Endothelial cell of umbilical vein (primary cell): Measurements from ENCODE around the gene CFTR. TPM values are rescaled to one million over a fixed set of nuclear protein-coding genes. Genes with fewer than 3 reads are reported as not detected.

Source experiments
- BruUV-seq: library from RNA; stranded (reverse); fragments of 400-500 nt; replicated peaks from 2 replicates; lab custom pipeline; 2021; lab: Mats Ljungman, UMichigan
- CTCF ChIA-PET: fragments of 300-600, 350-600 bp; sonication (Branson Sonifier 250); formaldehyde crosslinking; loops from one replicate; lab custom pipeline; 2021; ENCODE audit warnings: antibody characterized with exemption, inconsistent platforms; lab: Charles Lee
- POLR2A ChIA-PET: fragments of 300-600, 350-600 bp; sonication (Branson Sonifier 250); formaldehyde crosslinking; loops from one replicate; lab custom pipeline; 2021; ENCODE audit warnings: antibody characterized with exemption, inconsistent platforms; lab: Charles Lee
- DNase-seq: peaks from one replicate; pipeline ENCODE4 v3.0.0-alpha.2; 2011; ENCODE audit warnings: low read depth, low spot score
- FAIRE-seq: peaks from 2 replicates; lab custom pipeline; 2011; peaks lifted over from hg19 to GRCh38; lab: Jason Lieb, UNC
- H2AFZ ChIP-seq: 2 replicates; pipeline ENCODE4 v1.6.0; 2012; ENCODE audit warnings: low read depth, low read length, control low read depth, inconsistent platforms
- H3K27ac ChIP-seq: 2 replicates; pipeline ENCODE4 v1.5.1; 2011; ENCODE audit warnings: low read depth, mild to moderate bottlenecking, control low read depth, low read length, moderate library complexity; ENCODE audit not compliant: insufficient read depth
- H3K27me3 ChIP-seq, 2 experiments: 2 replicates each; pipeline versions ENCODE4 v1.6.0 to v1.6.1; 2011; ENCODE audit warnings: low read length in 2 of 2, mixed read lengths in 1 of 2; ENCODE audit not compliant: control insufficient read depth in 2 of 2, insufficient read depth in 2 of 2
- H3K36me3 ChIP-seq, 2 experiments: 2 replicates in 1 of 2; 3 replicates in 1 of 2; pipeline ENCODE4 v1.5.1; 2011; ENCODE audit warnings: low read length in 2 of 2, mild to moderate bottlenecking in 1 of 2, moderate library complexity in 1 of 2; ENCODE audit not compliant: control insufficient read depth in 2 of 2, insufficient read depth in 2 of 2; ENCODE audit errors: extremely low read depth in 1 of 2
- H3K4me1 ChIP-seq: 3 replicates; pipeline ENCODE4 v1.5.1; 2011; ENCODE audit warnings: mild to moderate bottlenecking, low read length; ENCODE audit not compliant: control insufficient read depth, insufficient read depth; ENCODE audit errors: extremely low read depth
- H3K4me2 ChIP-seq: 2 replicates; pipeline ENCODE4 v1.6.1; 2011; ENCODE audit warnings: low read length, control low read depth, mixed read lengths; ENCODE audit not compliant: insufficient read depth
- H3K4me3 ChIP-seq, 3 experiments: fragments of 200-600 bp in 1 of 3; sonication (generic), shearing (Covaris generic) in 1 of 3; replicated peaks in 1 of 3; 2 replicates each; pipeline ENCODE4 v1.5.1; 2011 to 2016; ENCODE audit warnings: control low read depth in 3 of 3, low read length in 3 of 3, mild to moderate bottlenecking in 2 of 3, inconsistent platforms in 1 of 3, low read depth in 1 of 3, moderate library complexity in 1 of 3; ENCODE audit not compliant: insufficient read depth in 1 of 3
- H3K79me2 ChIP-seq: 2 replicates; pipeline ENCODE4 v1.6.0; 2012; ENCODE audit warnings: low read length, inconsistent platforms; ENCODE audit not compliant: control insufficient read depth, insufficient read depth
- H3K9ac ChIP-seq: replicated peaks from 2 replicates; pipeline ENCODE3; 2011; ENCODE audit warnings: low read length, control low read depth; ENCODE audit not compliant: insufficient read depth; ENCODE audit errors: extremely low read depth
- H3K9me1 ChIP-seq: replicated peaks from 3 replicates; pipeline ENCODE4 v1.6.0; 2011; ENCODE audit warnings: mild to moderate bottlenecking, low read length; ENCODE audit not compliant: control insufficient read depth, insufficient read depth; ENCODE audit errors: extremely low read depth
- H3K9me3 ChIP-seq: replicated peaks from 2 replicates; pipeline ENCODE4 v1.5.1; 2012; ENCODE audit warnings: low read length, inconsistent platforms; ENCODE audit not compliant: control insufficient read depth, insufficient read depth
- H4K20me1 ChIP-seq: replicated peaks from 2 replicates; pipeline ENCODE3; 2011; ENCODE audit warnings: mild to moderate bottlenecking, low read length; ENCODE audit not compliant: control insufficient read depth, insufficient read depth; ENCODE audit errors: extremely low read depth
- CTCF ChIP-seq, 2 donors: IDR thresholded peaks; 1 replicate in 1 of 2; 2 replicates in 1 of 2; pipeline ENCODE4 v1.5.1; 2011; ENCODE audit warnings: low read length in 2 of 2, mild to moderate bottlenecking in 2 of 2, moderate library complexity in 2 of 2, control low read depth in 1 of 2, inconsistent platforms in 1 of 2, low read depth in 1 of 2; ENCODE audit not compliant: insufficient read depth in 1 of 2; ENCODE audit errors: extremely low read depth in 1 of 2
- EZH2 ChIP-seq: IDR thresholded peaks from 2 replicates; pipeline ENCODE4 v1.6.1; 2012; ENCODE audit warnings: borderline replicate concordance, low read depth, mild to moderate bottlenecking, moderate library complexity, low read length, inconsistent platforms; ENCODE audit not compliant: severe bottlenecking
- FOS ChIP-seq: IDR thresholded peaks from 2 replicates; pipeline ENCODE4 v1.6.1; 2011; ENCODE audit warnings: mild to moderate bottlenecking, low read length, moderate library complexity, borderline replicate concordance; ENCODE audit not compliant: insufficient read depth
- GATA2 ChIP-seq: IDR thresholded peaks from 2 replicates; pipeline ENCODE4 v1.7.0; 2011; ENCODE audit warnings: low read depth, mild to moderate bottlenecking, moderate library complexity, mixed read lengths, low read length; ENCODE audit not compliant: insufficient read length, insufficient read depth
- JUN ChIP-seq: IDR thresholded peaks from 2 replicates; pipeline ENCODE4 v1.6.1; 2011; ENCODE audit warnings: borderline replicate concordance, low read depth; ENCODE audit not compliant: insufficient read length, insufficient read depth
- MYC ChIP-seq: IDR thresholded peaks from one replicate; pipeline ENCODE4 v1.6.1; 2011; ENCODE audit warnings: mild to moderate bottlenecking, low read depth, low read length
- POLR2A ChIP-seq: IDR thresholded peaks from 2 replicates; pipeline ENCODE4 v1.6.1; 2012; ENCODE audit warnings: low read depth, mild to moderate bottlenecking, control low read depth, low read length
- dilution Hi-C: fragments of 300-500 bp; cut with MboI; formaldehyde crosslinking; loops from one replicate; pipeline ENCODE4 v1.15.0; 2019; ENCODE audit warnings: low sequenced_read_pairs; ENCODE audit not compliant: extremely low pct_ligation_motif_present
- intact Hi-C: fragments of 100-400 bp; cut with micrococcal nuclease; formaldehyde crosslinking; loops from one replicate; pipeline ENCODE4 v1.10.0; 2022
- polyA plus RNA-seq, 4 experiments: library from polyadenylated mRNA; depleted of rRNA in 3 of 4; stranded (reverse) in 3 of 4; unstranded in 1 of 4; fragments of >200 nt; gene quantifications; 2 replicates each; pipeline versions ENCODE4 v1.2.1 to v1.2.3, GENCODE V29; 2011 to 2012; ENCODE audit warnings: missing spikeins in 1 of 4
- total RNA-seq: library from RNA; stranded (reverse); gene quantifications from 2 replicates; pipeline ENCODE4 v1.2.3, GENCODE V29; 2021
- TF ChIP-seq, protein P1 (sequence below): IDR thresholded peaks from 2 replicates; pipeline ENCODE4 v1.6.1; 2011; ENCODE audit not compliant: insufficient read depth, insufficient read length

CFTR gene
- total and polyA plus RNA-seq, 2 donors (not counting 3 experiments of a cell fraction or from before 2014, with no cell fraction given): 0.03 TPM; not detected in 1

GRCh38 chr7:117704063-117704462 lies 224.2 kb downstream of the CFTR start:
- FAIRE-seq: no peak
- no peaks in the 10 kb centered on the region for H3K36me3 ChIP-seq
- POLR2A ChIA-PET: no interaction called here

More at GRCh38 chr7:117704063-117704462, 224.2 kb downstream of the CFTR start:
- CTCF ChIA-PET: no interaction called here
- H3K27ac ChIP-seq: no peak overlapping the region
- H4K20me1 ChIP-seq: no peaks in the 10 kb centered on the region
- no peaks in the 10 kb centered on the region for H3K4me1 ChIP-seq
- H2AFZ ChIP-seq: no peak overlapping the region
- no TSS peak for BruUV-seq
- H3K9me3 ChIP-seq: no peaks in the 10 kb centered on the region
- no peak for DNase-seq
- H3K4me2 ChIP-seq: no peak overlapping the region
- H3K9me1 ChIP-seq: no peaks in the 10 kb centered on the region
- dilution Hi-C loops (no loop called here), intact Hi-C loops (no loop called here)
- H3K79me2 ChIP-seq: no peaks in the 10 kb centered on the region
- no peaks in the 10 kb centered on the region for H3K27me3 ChIP-seq
- TF ChIP-seq CTCF (IDR thresholded peaks at IDR 0.05; ENCODE audit: extremely low read depth in 1 of 2, insufficient read depth in 1 of 2, low read depth in 1 of 2, low read length in 2 of 2) (no peak), POLR2A (no peak), MYC (no peak), EZH2 (no peak), JUN (no peak), FOS (no peak), GATA2 (no peak)
- TF ChIP-seq, protein P1, sequence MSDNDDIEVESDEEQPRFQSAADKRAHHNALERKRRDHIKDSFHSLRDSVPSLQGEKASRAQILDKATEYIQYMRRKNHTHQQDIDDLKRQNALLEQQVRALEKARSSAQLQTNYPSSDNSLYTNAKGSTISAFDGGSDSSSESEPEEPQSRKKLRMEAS: no peak
- H3K9ac ChIP-seq: no peak overlapping the region
- no peak overlapping the region for H3K4me3 ChIP-seq
